GM03348 (cell line): ENCODE results near the gene NAT10.
A peak's percentile ranks its signal among the peaks of the same experiment; 100 is the strongest.

Experiments
- DNase-seq: peaks from one replicate; pipeline ENCODE4 v3.0.0; 2012; ENCODE audit warnings: low spot score

Gene NAT10

GRCh38 chr11:34189191-34189590, 83.8 kb downstream of the NAT10 start:
- DNase-seq, result no peak

GRCh38 chr11:34190192-34191139, 85.0 kb downstream of the NAT10 start:
- DNase-seq, result no peak

GRCh38 chr11:34191578-34191977, 86.1 kb downstream of the NAT10 start:
- no peak for DNase-seq

- DNase-seq, result peak; percentile 93
These were observed 87.3 kb downstream of the NAT10 start for GRCh38 chr11:34192481-34193401.

- peak; percentile 37 for DNase-seq
These were observed 89.3 kb downstream of the NAT10 start for GRCh38 chr11:34194576-34195335.
